Uterus (tissue), 4 donors: ENCODE measurements around the gene GGA2. TPM values are rescaled to one million over a fixed set of nuclear protein-coding genes. Genes with fewer than 3 reads are reported as not detected.
"Not testable (repeated sequence)": the region's sequence is repeated elsewhere in the genome, so short reads cannot be mapped to it uniquely, and the experiment has no call there.

Source experiments
- DNase-seq, 2 donors: peaks; one replicate each; pipeline ENCODE4 v3.0.0-alpha.2; 2019 to 2020
- H3K27ac ChIP-seq, 2 donors: fragments of 200-600 bp; sonication (generic); 1 replicate in 1 of 2; 2 replicates in 1 of 2; pipeline ENCODE4 v1.5.1; 2016 to 2018
- H3K27me3 ChIP-seq, 2 donors: fragments of 200-600 bp; sonication (generic); one replicate each; pipeline ENCODE4 v1.5.1; 2018 to 2019; ENCODE audit warnings: control low read depth in 1 of 2
- H3K36me3 ChIP-seq, 2 donors: fragments of 200-600 bp; sonication (generic); one replicate each; pipeline ENCODE4 v1.5.1; 2019; ENCODE audit warnings: control low read depth in 1 of 2
- H3K4me1 ChIP-seq, 2 donors: fragments of 200-600 bp; sonication (generic); one replicate each; pipeline ENCODE4 v1.5.1; 2018 to 2019; ENCODE audit warnings: control low read depth in 1 of 2
- H3K4me3 ChIP-seq, 2 donors: fragments of 200-600 bp; sonication (generic); 1 replicate in 1 of 2; 2 replicates in 1 of 2; pipeline ENCODE4 v1.5.1; 2018 to 2019; ENCODE audit warnings: mild to moderate bottlenecking in 1 of 2
- H3K9me3 ChIP-seq, 2 donors: fragments of 200-600 bp; sonication (generic); one replicate each; pipeline ENCODE4 v1.5.1; 2019; ENCODE audit warnings: control low read depth in 1 of 2
- CTCF ChIP-seq, 4 experiments: fragments of 200-600 bp in 2 of 4; fragments of 450-650 bp in 2 of 4; sonication (generic) in 2 of 4; IDR thresholded peaks; one replicate each; pipeline ENCODE4 v1.5.1; 2016 to 2019; ENCODE audit warnings: antibody characterized with exemption in 4 of 4, mild to moderate bottlenecking in 2 of 4, moderate library complexity in 1 of 4
- POLR2A ChIP-seq, 2 donors: fragments of 450-650 bp; IDR thresholded peaks; one replicate each; pipeline ENCODE4 v1.6.1; 2016; ENCODE audit warnings: antibody characterized with exemption in 2 of 2, mild to moderate bottlenecking in 1 of 2, moderate library complexity in 1 of 2
- intact Hi-C: fragments of 100-400 bp; cut with DNase I; formaldehyde crosslinking; loops from one replicate; pipeline ENCODE4 v1.15.1; 2023; ENCODE audit warnings: low total_unique reads
- total RNA-seq, 4 donors: library from RNA; depleted of rRNA in 3 of 4; stranded (reverse); fragments of >200 nt in 3 of 4; gene quantifications; one replicate each; pipeline versions ENCODE4 v1.1.0 to v1.2.4, GENCODE V29; 2014 to 2023
- donor health status: DM: yes; HTN: yes; CAD: no.

The GGA2 gene
- total RNA-seq, 4 donors from 2014 or later, result 54.8 to 96.0 (median 72.7) TPM

DNA sequence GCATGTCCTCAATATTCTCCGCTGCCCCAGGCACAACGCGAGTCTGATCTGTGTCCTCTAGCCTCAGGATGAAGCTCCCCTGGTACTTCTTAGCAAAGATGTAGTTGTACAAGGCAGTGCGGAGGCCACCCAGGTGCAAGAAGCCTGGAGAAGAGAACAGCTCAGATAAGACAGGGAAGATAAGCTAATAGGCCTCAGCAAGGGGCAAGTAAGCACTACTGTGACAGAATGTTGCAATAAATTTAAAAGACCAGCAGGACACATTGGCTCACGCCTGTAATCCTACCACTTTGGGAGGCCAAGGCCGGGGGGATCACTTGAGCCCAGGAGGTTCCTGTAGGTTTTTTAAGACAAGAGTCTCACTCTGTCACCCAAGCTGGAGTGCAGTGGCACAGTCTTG, 41.9 kb upstream of the GGA2 start:
- no peaks in the 10 kb centered on the region for H3K27me3 ChIP-seq
- no peaks in the 10 kb centered on the region for H3K9me3 ChIP-seq
- H3K27ac ChIP-seq, result no peak overlapping the region
- no peaks in the 10 kb centered on the region for H3K4me1 ChIP-seq
- no peaks in the 10 kb centered on the region for H3K36me3 ChIP-seq
- H3K4me3 ChIP-seq, result no peak overlapping the region
- TF ChIP-seq CTCF (IDR thresholded peaks at IDR 0.05) (no peak), POLR2A (IDR thresholded peaks at IDR 0.05) (no peak)
- intact Hi-C loops, result no loop called here
- no peak for DNase-seq

DNA sequence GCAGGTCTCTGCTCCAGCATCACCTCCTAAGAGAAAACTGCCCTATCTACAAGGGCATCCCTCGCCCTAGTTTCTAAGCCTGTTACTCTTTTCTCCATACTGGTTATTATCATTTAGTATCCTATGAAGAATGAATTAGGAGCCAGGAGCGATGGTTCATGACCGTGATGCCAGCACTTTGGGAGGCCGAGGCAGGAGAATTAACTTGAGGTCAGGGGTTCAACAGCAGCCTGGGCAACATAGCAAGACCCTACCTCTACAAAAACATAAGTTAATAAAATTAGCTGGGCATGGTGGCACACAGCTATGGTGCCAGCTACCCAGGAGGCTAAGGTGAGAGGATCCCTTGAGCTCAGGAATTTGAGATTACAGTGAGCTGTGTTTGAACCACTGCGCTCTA, 39.6 kb upstream of the GGA2 start:
- intact Hi-C loops, result no loop called here
- Histone ChIP-seq H3K4me3 (no peak overlapping the region), H3K9me3 (no peaks in the 10 kb centered on the region), H3K27me3 (no peaks in the 10 kb centered on the region), H3K36me3 (no peaks in the 10 kb centered on the region), H3K27ac (no peak overlapping the region), H3K4me1 (no peaks in the 10 kb centered on the region)
- TF ChIP-seq CTCF (IDR thresholded peaks at IDR 0.05) (no peak), POLR2A (IDR thresholded peaks at IDR 0.05) (no peak)
- no peak for DNase-seq

DNA sequence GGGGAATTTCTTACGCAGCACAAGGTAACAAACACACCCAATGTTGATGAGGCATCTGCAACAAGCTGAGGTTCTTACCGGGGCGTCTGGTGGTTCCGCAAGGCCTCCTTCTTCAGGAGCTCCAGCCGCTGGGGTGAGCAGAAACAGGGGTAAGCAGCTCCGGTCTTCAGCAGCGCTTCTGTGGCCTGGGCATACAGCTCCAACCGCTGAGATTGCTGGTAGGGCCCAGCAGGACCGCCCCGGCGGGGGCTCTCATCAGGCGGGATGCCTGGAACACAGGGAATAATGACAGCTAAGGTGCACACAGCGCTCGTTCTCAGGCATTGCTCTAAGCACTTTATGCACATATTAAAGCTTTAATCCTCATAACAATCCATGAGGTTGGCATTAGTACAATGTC, 34.1 kb upstream of the GGA2 start:
- no peak overlapping the region for H3K4me3 ChIP-seq
- H3K4me1 ChIP-seq, result no peaks in the 10 kb centered on the region
- intact Hi-C loops, result no loop called here
- H3K27me3 ChIP-seq, result no peaks in the 10 kb centered on the region
- no peaks in the 10 kb centered on the region for H3K9me3 ChIP-seq
- TF ChIP-seq CTCF (IDR thresholded peaks at IDR 0.05) (no peak), POLR2A (IDR thresholded peaks at IDR 0.05) (no peak)
- H3K36me3 ChIP-seq, result no peaks in the 10 kb centered on the region
- DNase-seq, result no peak
- no peak overlapping the region for H3K27ac ChIP-seq

DNA sequence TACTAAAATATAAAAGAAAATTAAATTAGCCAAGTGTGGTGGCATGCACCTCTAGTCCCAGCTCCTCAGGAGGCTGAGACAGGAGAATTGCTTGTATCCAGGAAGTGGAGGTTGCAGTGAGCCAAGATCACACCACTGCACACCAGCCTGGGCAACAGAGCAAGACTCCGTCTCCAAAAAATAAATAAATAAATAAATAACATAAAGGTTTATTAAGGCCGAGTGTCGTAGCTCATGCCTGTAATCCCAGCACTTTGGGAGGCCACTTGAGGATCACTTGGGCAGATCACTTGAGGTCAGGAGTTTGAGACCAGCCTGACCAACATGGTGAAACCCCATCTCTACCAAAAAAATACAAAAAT, 30.5 kb upstream of the GGA2 start:
- H3K27me3 ChIP-seq, H3K4me1 ChIP-seq, DNase-seq, H3K9me3 ChIP-seq, intact Hi-C loops, H3K27ac ChIP-seq, H3K4me3 ChIP-seq, H3K36me3 ChIP-seq: not testable (repeated sequence)

- no peaks in the 10 kb centered on the region for H3K9me3 ChIP-seq
- intact Hi-C loops, result no loop called here
- H3K4me3 ChIP-seq, result no peak overlapping the region
- H3K36me3 ChIP-seq, result no peaks in the 10 kb centered on the region
- no peaks in the 10 kb centered on the region for H3K27me3 ChIP-seq
- DNase-seq, result no peak
- H3K27ac ChIP-seq, result no peak overlapping the region
- TF ChIP-seq POLR2A (IDR thresholded peaks at IDR 0.05) (no peak), CTCF (IDR thresholded peaks at IDR 0.05) (no peak)
- H3K4me1 ChIP-seq, result no peaks in the 10 kb centered on the region
Measured at GRCh38 chr16:23539984-23540816, 29.9 kb upstream of the GGA2 start.

DNA sequence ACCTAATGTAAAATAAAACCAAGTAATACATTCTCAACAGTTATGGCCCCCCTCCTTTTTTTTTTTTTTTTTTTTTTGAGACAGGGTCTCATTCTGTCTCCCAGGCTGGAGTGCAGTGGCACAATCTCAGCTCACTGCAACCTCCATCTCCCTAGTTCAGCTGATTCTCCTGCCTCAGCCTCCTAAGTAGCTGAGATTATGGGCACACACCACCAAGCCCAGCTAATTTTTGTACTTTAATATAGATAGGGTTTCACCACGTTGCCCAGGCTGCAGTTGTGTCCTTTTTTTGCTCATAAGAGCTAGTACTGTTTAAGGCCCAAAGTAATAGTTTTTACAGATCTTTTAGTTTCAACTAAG, 28.6 kb upstream of the GGA2 start:
- no peak overlapping the region for H3K4me3 ChIP-seq
- TF ChIP-seq CTCF (IDR thresholded peaks at IDR 0.05) (no peak), POLR2A (IDR thresholded peaks at IDR 0.05) (no peak)
- H3K27me3 ChIP-seq, result no peaks in the 10 kb centered on the region
- H3K9me3 ChIP-seq, result no peaks in the 10 kb centered on the region
- no peak for DNase-seq
- H3K27ac ChIP-seq, result no peak overlapping the region
- no peaks in the 10 kb centered on the region for H3K36me3 ChIP-seq
- H3K4me1 ChIP-seq, result no peaks in the 10 kb centered on the region
- intact Hi-C loops, result no loop called here
